Adrenal gland (tissue), 12 donors: ENCODE data around the gene MARCHF2. TPM values are rescaled to one million over a fixed set of nuclear protein-coding genes. Genes with fewer than 3 reads are reported as not detected.

Experiments used
- DNase-seq, 7 donors: peaks; one replicate each; pipeline ENCODE4 v3.0.0-alpha.2; 2019 to 2020
- H3K27ac ChIP-seq, 5 donors: fragments of 200-600 bp; sonication (generic) in 4 of 5; 1 replicate in 3 of 5; 2 replicates in 2 of 5; pipeline versions ENCODE4 v1.5.1 to v1.8.0; 2016 to 2020; ENCODE audit warnings: mild to moderate bottlenecking in 1 of 5
- H3K27me3 ChIP-seq: fragments of 200-600 bp; 2 replicates; pipeline ENCODE4 v1.8.0; 2021
- H3K36me3 ChIP-seq, 2 donors: fragments of 200-600 bp; replicated peaks in 1 of 2; 1 replicate in 1 of 2; 2 replicates in 1 of 2; pipeline versions ENCODE4 v1.5.1 to v1.8.0; 2018 to 2022
- H3K4me1 ChIP-seq, 2 donors: fragments of 200-600 bp; replicated peaks in 1 of 2; 1 replicate in 1 of 2; 2 replicates in 1 of 2; pipeline versions ENCODE4 v1.5.1 to v1.8.0; 2018 to 2021
- H3K4me3 ChIP-seq, 4 donors: fragments of 200-600 bp; sonication (generic) in 3 of 4; one replicate each; pipeline ENCODE4 v1.5.1; 2016 to 2018
- H3K9me3 ChIP-seq, 3 donors: fragments of 200-600 bp; sonication (generic) in 1 of 3; replicated peaks in 1 of 3; 1 replicate in 2 of 3; 2 replicates in 1 of 3; pipeline versions ENCODE4 v1.5.1 to v1.8.0; 2016 to 2021
- POLR2A ChIP-seq, 2 donors: fragments of 450-650 bp; IDR thresholded peaks; one replicate each; pipeline ENCODE4 v1.6.1; 2017; ENCODE audit warnings: antibody characterized with exemption in 2 of 2, mild to moderate bottlenecking in 2 of 2, moderate library complexity in 1 of 2
- WGBS, 4 donors: extraction: QIAGEN DNeasy Blood & Tissue Kit in 2 of 4; methylation state at CpG; one replicate each; pipeline versions ENCODE4 v1.1.5 to v1.1.7; 2013 to 2017; 5-methylcytosine and 5-hydroxymethylcytosine counted together
- intact Hi-C, 2 donors: fragments of 100-400 bp; cut with DNase I; formaldehyde crosslinking; loops; one replicate each; pipeline versions ENCODE4 v1.14.1 to v1.15.0; 2022 to 2023
- polyA plus RNA-seq, 3 donors: library from polyadenylated mRNA; stranded (reverse); fragments of 200-250 nt in 2 of 3; fragments of 350-450 nt in 1 of 3; fragmentation: Illumina TruSeq in 1 of 3; extraction: RNeasy Lipid Tissue Mini Kit (QIAGEN cat#74804) in 1 of 3; gene quantifications; one replicate each; pipeline ENCODE4 v1.2.3, GENCODE V29; 2013 to 2014
- total RNA-seq, 9 donors: library from RNA; depleted of rRNA in 4 of 9; stranded (reverse); fragments of >200 nt in 4 of 9; fragments of 120-200 nt in 1 of 9; fragmentation: NEBNext Ultra II Directional in 1 of 9; extraction: Animal tissue kit (Norgen Biotek cat#: 25700) in 1 of 9; gene quantifications; one replicate each; pipeline versions ENCODE4 v1.1.0 to v1.2.4, GENCODE V29; 2013 to 2023
- TF ChIP-seq, protein P1 (sequence below), 6 experiments: fragments of 450-650 bp in 4 of 6; fragments of 200-600 bp in 2 of 6; sonication (generic) in 1 of 6; IDR thresholded peaks; 1 replicate in 5 of 6; 2 replicates in 1 of 6; pipeline versions ENCODE4 v1.5.1 to v1.8.0; 2016 to 2021; ENCODE audit warnings: antibody characterized with exemption in 6 of 6, mild to moderate bottlenecking in 2 of 6, moderate library complexity in 1 of 6
- donor health status: healthy with polysubstance abuse.
- donor health status: Bipolar disorder and iron deficiency.
- donor health status: DM: yes; HTN: yes; CAD: no.
- donor health status: DM: no; HTN: no; CAD: no.
- donor health status: DM: no; HTN: no; CAD: no.
- donor health status: DM: yes; HTN: yes; CAD: no.

MARCHF2 gene
- total and polyA plus RNA-seq, 12 donors, result 13.1 to 200 (median 45.8) TPM

- no peak overlapping the region for H3K4me3 ChIP-seq
- H3K36me3 ChIP-seq, result peaks cover 0 to 29% of the 10 kb centered on the region in 2 donors
- no peak for DNase-seq
- intact Hi-C loops, result no loop called here
- no peaks in the 10 kb centered on the region for H3K27me3 ChIP-seq
- peak overlapping the region in 3 of 5 donors; percentile 5 to 21 (median 15) for H3K27ac ChIP-seq
- 55 to 71% (median 66%) methylated on average over 3 of the region's 3 CpGs for WGBS, 4 donors
- peaks cover 28 to 78% of the 10 kb centered on the region in 2 donors for H3K4me1 ChIP-seq
- TF ChIP-seq POLR2A (IDR thresholded peaks at IDR 0.05), result no peak
- TF ChIP-seq, protein P1, sequence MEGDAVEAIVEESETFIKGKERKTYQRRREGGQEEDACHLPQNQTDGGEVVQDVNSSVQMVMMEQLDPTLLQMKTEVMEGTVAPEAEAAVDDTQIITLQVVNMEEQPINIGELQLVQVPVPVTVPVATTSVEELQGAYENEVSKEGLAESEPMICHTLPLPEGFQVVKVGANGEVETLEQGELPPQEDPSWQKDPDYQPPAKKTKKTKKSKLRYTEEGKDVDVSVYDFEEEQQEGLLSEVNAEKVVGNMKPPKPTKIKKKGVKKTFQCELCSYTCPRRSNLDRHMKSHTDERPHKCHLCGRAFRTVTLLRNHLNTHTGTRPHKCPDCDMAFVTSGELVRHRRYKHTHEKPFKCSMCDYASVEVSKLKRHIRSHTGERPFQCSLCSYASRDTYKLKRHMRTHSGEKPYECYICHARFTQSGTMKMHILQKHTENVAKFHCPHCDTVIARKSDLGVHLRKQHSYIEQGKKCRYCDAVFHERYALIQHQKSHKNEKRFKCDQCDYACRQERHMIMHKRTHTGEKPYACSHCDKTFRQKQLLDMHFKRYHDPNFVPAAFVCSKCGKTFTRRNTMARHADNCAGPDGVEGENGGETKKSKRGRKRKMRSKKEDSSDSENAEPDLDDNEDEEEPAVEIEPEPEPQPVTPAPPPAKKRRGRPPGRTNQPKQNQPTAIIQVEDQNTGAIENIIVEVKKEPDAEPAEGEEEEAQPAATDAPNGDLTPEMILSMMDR (IDR thresholded peaks at IDR 0.05), result no peak
- H3K9me3 ChIP-seq, result no peaks in the 10 kb centered on the region
These were observed 38.8 kb downstream of the MARCHF2 start for GRCh38 chr19:8451885-8452284.

DNA sequence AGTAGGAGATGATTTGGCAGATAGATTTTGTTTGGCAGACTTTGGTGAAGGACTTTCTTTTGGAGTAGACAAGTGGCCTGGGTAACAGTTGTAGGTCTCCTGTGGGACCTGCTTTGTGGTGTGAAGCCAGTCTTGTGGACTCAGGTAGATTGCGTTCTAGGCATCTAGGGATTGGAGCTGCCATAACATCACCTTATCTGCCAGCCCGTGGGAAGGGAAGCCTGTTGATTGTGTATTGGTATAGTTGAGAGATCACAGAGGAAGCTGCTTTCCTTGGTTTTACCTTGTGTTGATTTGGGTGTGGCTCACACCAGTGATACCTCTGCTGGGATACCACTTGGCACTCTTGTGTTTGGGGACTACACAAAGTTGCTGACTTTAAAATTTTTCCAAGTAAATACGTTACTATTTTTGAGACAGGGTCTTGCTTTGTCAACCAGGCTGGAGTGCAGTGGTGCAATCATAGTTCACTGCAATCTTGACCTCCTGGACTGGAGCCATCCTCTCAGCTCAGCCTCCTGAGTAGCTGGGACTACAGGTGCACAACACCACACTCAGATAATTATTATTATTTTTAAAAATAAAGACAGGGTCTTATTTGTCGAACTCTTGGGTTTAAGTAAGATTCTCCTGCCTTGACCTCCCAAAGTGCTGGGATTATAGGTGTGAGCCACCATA lies 39.5 kb downstream of the MARCHF2 start:
- peak in 1 of 7 donors; percentile 26 for DNase-seq
- Histone ChIP-seq H3K9me3 (no peaks in the 10 kb centered on the region), H3K4me1 (peaks cover 29 to 78% of the 10 kb centered on the region in 2 donors), H3K27ac (peak overlapping the region in 1 of 5 donors; percentile 15), H3K27me3 (no peaks in the 10 kb centered on the region), H3K36me3 (peaks cover 0 to 28% of the 10 kb centered on the region in 2 donors), H3K4me3 (no peak overlapping the region)
- WGBS, 4 donors, result 63 to 71% (median 65%) methylated on average over 4 of the region's 4 CpGs
- TF ChIP-seq, protein P1 (IDR thresholded peaks at IDR 0.05), result no peak
- TF ChIP-seq POLR2A (IDR thresholded peaks at IDR 0.05), result no peak
- intact Hi-C loops, result no loop called here

DNA sequence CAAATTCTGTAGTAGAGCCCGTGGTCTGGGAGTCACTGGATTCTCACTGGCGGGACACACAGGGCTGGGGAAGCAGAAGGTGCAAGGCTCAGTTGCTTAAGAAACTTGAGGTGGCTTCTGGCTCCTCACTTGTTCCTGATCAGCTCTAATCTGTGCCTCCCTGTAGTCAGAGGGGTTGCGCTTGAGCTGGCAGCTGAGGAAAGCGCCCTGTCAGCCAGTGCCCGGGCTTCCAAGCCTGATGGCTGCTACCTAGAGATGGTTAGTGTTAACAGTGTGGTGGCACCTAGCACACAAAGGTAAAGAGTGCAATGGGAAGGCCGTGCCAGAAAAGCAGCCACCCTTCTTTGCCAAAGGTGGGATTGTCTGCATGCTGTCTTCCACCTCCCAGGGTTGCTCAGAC lies 40.5 kb downstream of the MARCHF2 start:
- Histone ChIP-seq H3K4me3 (no peak overlapping the region), H3K36me3 (peaks cover 0 to 24% of the 10 kb centered on the region in 2 donors), H3K9me3 (no peaks in the 10 kb centered on the region), H3K4me1 (peaks cover 39 to 76% of the 10 kb centered on the region in 2 donors), H3K27ac (peak overlapping the region in 1 of 5 donors; percentile 19), H3K27me3 (no peaks in the 10 kb centered on the region)
- TF ChIP-seq POLR2A (IDR thresholded peaks at IDR 0.05), result no peak
- TF ChIP-seq, protein P1 (IDR thresholded peaks at IDR 0.05), result no peak
- intact Hi-C loops, result no loop called here
- WGBS, 4 donors, result 82 to 87% (median 84%) methylated on average over 3 to 6 of the region's 6 CpGs
- no peak for DNase-seq

GRCh38 chr19:8454218-8454617 lies 41.1 kb downstream of the MARCHF2 start:
- 40 to 64% (median 54%) methylated on average over 1 of the region's 1 CpG for WGBS, 4 donors
- TF ChIP-seq, protein P1 (IDR thresholded peaks at IDR 0.05), result no peak
- no peak for TF ChIP-seq POLR2A (IDR thresholded peaks at IDR 0.05)
- H3K4me3 ChIP-seq, result no peak overlapping the region
- H3K27ac ChIP-seq, result no peak overlapping the region
- intact Hi-C loops, result no loop called here
- H3K36me3 ChIP-seq, result peaks cover 0 to 24% of the 10 kb centered on the region in 2 donors
- H3K9me3 ChIP-seq, result no peaks in the 10 kb centered on the region
- H3K27me3 ChIP-seq, result no peaks in the 10 kb centered on the region
- no peak for DNase-seq
- peaks cover 45 to 76% of the 10 kb centered on the region in 2 donors for H3K4me1 ChIP-seq
